ENCODE data around the gene PAK5.

The PAK5 gene

DNA sequence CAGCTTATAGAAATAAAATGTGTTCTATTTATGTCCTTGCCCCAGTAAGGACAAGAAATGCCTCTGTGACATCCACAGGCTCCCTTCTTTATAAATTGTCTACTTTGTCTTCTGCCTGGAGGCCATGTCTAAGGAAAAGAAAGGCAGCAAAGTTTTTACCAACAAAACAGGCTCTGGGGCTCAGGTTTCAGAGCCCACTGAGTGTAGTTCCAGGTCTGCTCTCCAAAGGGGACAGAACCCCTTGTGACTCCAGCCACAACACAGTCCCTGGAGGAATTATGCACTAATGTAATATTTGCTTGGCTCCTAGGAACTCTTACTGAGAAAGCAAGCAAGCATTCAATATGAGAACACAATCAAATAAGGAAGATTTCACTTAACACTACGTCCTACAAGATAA is 80.1 kb downstream of the PAK5 start:
- Histone ChIP-seq H3K4me1 (ENCODE audit: control extremely low read depth in 1 of 4, control insufficient read depth in 4 of 4, insufficient read depth in 4 of 4, low read length in 3 of 4) (no peaks in the 10 kb centered on the region), H3K9me3 (ENCODE audit: control extremely low read depth in 1 of 5, control insufficient read depth in 4 of 5, insufficient read depth in 2 of 5, low read depth in 1 of 5, low read length in 4 of 5) (peaks cover 0 to 6% (median 0%) of the 10 kb centered on the region in 5 experiments), H3K27me3 (replicated peaks in 2 of 5; ENCODE audit: control insufficient read depth in 4 of 5, insufficient read depth in 5 of 5, low read length in 4 of 5) (no peaks in the 10 kb centered on the region), H3K36me3 (ENCODE audit: control insufficient read depth in 4 of 4, insufficient read depth in 4 of 4, low read length in 3 of 4) (no peaks in the 10 kb centered on the region), H3K4me3 (ENCODE audit: control insufficient read depth in 1 of 7, extremely low read depth in 1 of 7, insufficient read depth in 4 of 7, low read depth in 2 of 7, low read length in 6 of 7) (no peak overlapping the region), H3K27ac (ENCODE audit: insufficient read depth in 1 of 2, low read depth in 1 of 2, low read length in 2 of 2, poor library complexity in 1 of 2, severe bottlenecking in 2 of 2) (no peak overlapping the region)
- CTCF ChIA-PET = interaction anchor here (1.2 kb wide), 1 partner anchor 13 kb away, joined by 3 read pairs; no protein-coding TSS in a partner anchor
- POLR2A ChIA-PET = no interaction called here
- WGBS (ENCODE audit: insufficient coverage) = no CpG with 5 or more reads among the region's 1 CpG
- no peak for DNase-seq

DNA sequence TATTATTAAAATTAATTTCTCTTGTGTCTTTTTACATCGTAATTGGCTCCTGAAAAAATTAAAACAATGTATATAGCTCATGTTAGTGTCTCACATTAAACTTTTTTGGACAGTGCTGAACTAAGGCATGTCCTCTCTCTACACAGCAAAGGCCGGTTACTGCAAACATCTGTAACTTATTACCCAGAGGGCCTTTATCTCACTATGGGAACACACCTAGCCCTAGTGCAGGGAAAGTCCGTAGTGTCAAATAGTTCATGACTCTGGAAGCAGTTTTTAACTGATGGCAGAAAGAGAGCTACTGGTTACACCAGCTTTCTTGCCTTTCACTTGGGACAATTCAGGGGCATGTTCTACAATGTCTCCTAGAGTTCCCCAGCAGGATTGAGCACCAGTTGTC is 82.2 kb downstream of the PAK5 start:
- no peak overlapping the region for H3K4me3 ChIP-seq (ENCODE audit: control insufficient read depth in 1 of 7, extremely low read depth in 1 of 7, insufficient read depth in 4 of 7, low read depth in 2 of 7, low read length in 6 of 7)

DNA sequence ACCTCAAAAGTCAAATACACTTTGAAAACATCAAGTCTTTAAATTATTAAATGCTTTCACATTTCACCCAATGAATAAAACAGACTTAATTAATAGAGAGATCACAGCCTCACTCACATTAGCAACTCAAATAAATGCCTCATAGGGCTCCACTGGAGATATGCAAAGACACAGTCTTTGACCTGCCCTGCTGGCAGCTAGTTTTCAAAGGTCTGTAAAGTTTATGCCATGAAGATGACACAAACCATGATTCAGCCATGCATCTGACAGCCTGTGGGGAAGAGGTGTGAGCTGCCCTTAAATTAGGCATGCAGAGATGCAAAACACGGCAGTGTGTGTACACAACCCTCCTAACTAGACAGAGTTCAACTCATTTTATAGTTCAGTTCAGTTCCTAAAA is 83.6 kb downstream of the PAK5 start:
- Histone ChIP-seq H3K9me3 (ENCODE audit: control extremely low read depth in 1 of 5, control insufficient read depth in 4 of 5, insufficient read depth in 2 of 5, low read depth in 1 of 5, low read length in 4 of 5) (no peaks in the 10 kb centered on the region), H3K27ac (ENCODE audit: insufficient read depth in 1 of 2, low read depth in 1 of 2, low read length in 2 of 2, poor library complexity in 1 of 2, severe bottlenecking in 2 of 2) (no peak overlapping the region), H3K36me3 (ENCODE audit: control insufficient read depth in 4 of 4, insufficient read depth in 4 of 4, low read length in 3 of 4) (no peaks in the 10 kb centered on the region), H3K4me1 (ENCODE audit: control extremely low read depth in 1 of 4, control insufficient read depth in 4 of 4, insufficient read depth in 4 of 4, low read length in 3 of 4) (no peaks in the 10 kb centered on the region), H3K27me3 (replicated peaks in 2 of 5; ENCODE audit: control insufficient read depth in 4 of 5, insufficient read depth in 5 of 5, low read length in 4 of 5) (no peaks in the 10 kb centered on the region), H3K4me3 (ENCODE audit: control insufficient read depth in 1 of 7, extremely low read depth in 1 of 7, insufficient read depth in 4 of 7, low read depth in 2 of 7, low read length in 6 of 7) (no peak overlapping the region)
- DNase-seq = no peak
- CTCF ChIA-PET = no interaction called here
- WGBS (ENCODE audit: insufficient coverage) = 80% methylated on average over 1 of the region's 1 CpG
- POLR2A ChIA-PET = no interaction called here

More for the DNA sequence above, 82.2 kb downstream of the PAK5 start:
- no peak overlapping the region for H3K27ac ChIP-seq (ENCODE audit: insufficient read depth in 1 of 2, low read depth in 1 of 2, low read length in 2 of 2, poor library complexity in 1 of 2, severe bottlenecking in 2 of 2)
- peaks cover 0 to 3% (median 0%) of the 10 kb centered on the region in 5 experiments for H3K9me3 ChIP-seq (ENCODE audit: control extremely low read depth in 1 of 5, control insufficient read depth in 4 of 5, insufficient read depth in 2 of 5, low read depth in 1 of 5, low read length in 4 of 5)
- H3K36me3 ChIP-seq (ENCODE audit: control insufficient read depth in 4 of 4, insufficient read depth in 4 of 4, low read length in 3 of 4) = no peaks in the 10 kb centered on the region
- H3K4me1 ChIP-seq (ENCODE audit: control extremely low read depth in 1 of 4, control insufficient read depth in 4 of 4, insufficient read depth in 4 of 4, low read length in 3 of 4) = no peaks in the 10 kb centered on the region
- ChIA-PET CTCF (no interaction called here), POLR2A (no interaction called here)
- 100% methylated on average over 2 of the region's 3 CpGs for WGBS (ENCODE audit: insufficient coverage)
- DNase-seq = no peak
- H3K27me3 ChIP-seq (replicated peaks in 2 of 5; ENCODE audit: control insufficient read depth in 4 of 5, insufficient read depth in 5 of 5, low read length in 4 of 5) = no peaks in the 10 kb centered on the region

DNA sequence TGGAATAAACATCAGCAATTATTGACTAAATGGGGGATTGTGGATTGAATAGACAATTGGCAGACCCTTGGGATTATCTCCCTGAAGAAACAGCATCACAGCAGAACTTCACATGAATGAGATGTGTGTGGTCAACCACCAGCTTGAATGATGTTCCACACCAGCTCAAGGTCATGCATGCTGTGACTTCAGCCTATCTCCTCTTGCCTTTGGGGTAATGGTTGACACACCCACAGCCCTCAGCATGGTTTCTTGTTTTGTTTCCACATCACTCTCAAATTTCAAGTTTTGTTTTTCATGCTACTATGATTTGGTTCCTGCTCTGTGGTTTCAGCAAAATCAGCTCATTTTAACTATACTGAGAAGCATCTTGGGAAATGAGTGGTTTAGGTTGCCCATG is 94.3 kb downstream of the PAK5 start:
- no peaks in the 10 kb centered on the region for H3K9me3 ChIP-seq (ENCODE audit: control extremely low read depth in 1 of 5, control insufficient read depth in 4 of 5, insufficient read depth in 2 of 5, low read depth in 1 of 5, low read length in 4 of 5)
- H3K27me3 ChIP-seq (replicated peaks in 2 of 5; ENCODE audit: control insufficient read depth in 4 of 5, insufficient read depth in 5 of 5, low read length in 4 of 5) = peaks cover 0 to under 1% (median 0%) of the 10 kb centered on the region in 5 experiments
- H3K4me1 ChIP-seq (ENCODE audit: control extremely low read depth in 1 of 4, control insufficient read depth in 4 of 4, insufficient read depth in 4 of 4, low read length in 3 of 4) = no peaks in the 10 kb centered on the region
- POLR2A ChIA-PET = no interaction called here
- no peak overlapping the region for H3K4me3 ChIP-seq (ENCODE audit: control insufficient read depth in 1 of 7, extremely low read depth in 1 of 7, insufficient read depth in 4 of 7, low read depth in 2 of 7, low read length in 6 of 7)
- H3K36me3 ChIP-seq (ENCODE audit: control insufficient read depth in 4 of 4, insufficient read depth in 4 of 4, low read length in 3 of 4) = no peaks in the 10 kb centered on the region
- CTCF ChIA-PET = no interaction called here
- no peak for DNase-seq
- H3K27ac ChIP-seq (ENCODE audit: insufficient read depth in 1 of 2, low read depth in 1 of 2, low read length in 2 of 2, poor library complexity in 1 of 2, severe bottlenecking in 2 of 2) = no peak overlapping the region

DNA sequence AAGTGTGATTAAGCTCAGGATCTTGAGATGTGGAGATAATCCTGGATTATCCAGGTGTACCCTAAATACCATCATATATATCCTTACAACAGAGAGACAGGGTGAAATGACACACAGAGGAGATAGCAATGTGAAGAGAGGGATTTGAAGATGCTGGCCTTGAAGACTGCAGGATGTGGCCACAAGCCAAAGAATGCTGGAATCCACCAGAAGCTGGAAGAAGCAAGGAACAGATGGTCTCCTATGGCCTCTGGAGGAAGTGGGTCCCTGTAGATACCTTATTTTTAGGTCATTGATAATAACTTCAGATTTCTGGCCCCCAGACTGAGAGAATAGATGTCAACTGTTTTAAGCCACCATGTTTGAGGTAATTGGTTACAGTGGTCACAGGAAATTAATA is 95.0 kb downstream of the PAK5 start:
- no peak for DNase-seq
- Histone ChIP-seq H3K27ac (ENCODE audit: insufficient read depth in 1 of 2, low read depth in 1 of 2, low read length in 2 of 2, poor library complexity in 1 of 2, severe bottlenecking in 2 of 2) (no peak overlapping the region), H3K4me1 (ENCODE audit: control extremely low read depth in 1 of 4, control insufficient read depth in 4 of 4, insufficient read depth in 4 of 4, low read length in 3 of 4) (no peaks in the 10 kb centered on the region), H3K27me3 (replicated peaks in 2 of 5; ENCODE audit: control insufficient read depth in 4 of 5, insufficient read depth in 5 of 5, low read length in 4 of 5) (no peaks in the 10 kb centered on the region), H3K9me3 (ENCODE audit: control extremely low read depth in 1 of 5, control insufficient read depth in 4 of 5, insufficient read depth in 2 of 5, low read depth in 1 of 5, low read length in 4 of 5) (no peaks in the 10 kb centered on the region), H3K36me3 (ENCODE audit: control insufficient read depth in 4 of 4, insufficient read depth in 4 of 4, low read length in 3 of 4) (no peaks in the 10 kb centered on the region), H3K4me3 (ENCODE audit: control insufficient read depth in 1 of 7, extremely low read depth in 1 of 7, insufficient read depth in 4 of 7, low read depth in 2 of 7, low read length in 6 of 7) (no peak overlapping the region)
- ChIA-PET CTCF (no interaction called here), POLR2A (no interaction called here)

DNA sequence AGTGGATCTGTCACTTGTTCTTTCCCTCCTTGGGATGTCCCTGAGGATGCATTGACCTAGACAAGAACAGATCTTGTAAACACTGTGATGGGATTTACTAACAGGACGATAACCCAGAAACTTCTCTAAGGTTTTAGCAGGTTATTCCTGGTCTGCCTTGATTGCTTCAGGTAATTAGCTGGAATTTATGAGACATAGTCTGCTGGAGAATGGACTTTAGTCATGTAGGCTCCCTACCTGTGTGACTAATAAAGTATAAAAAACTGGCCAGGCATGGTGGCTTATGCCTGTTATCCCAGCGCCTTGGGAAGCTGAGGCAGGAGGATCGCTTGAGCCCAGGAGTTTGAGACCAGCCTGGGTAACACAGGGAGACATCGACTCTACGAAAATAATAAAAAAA is 96.1 kb downstream of the PAK5 start:
- ChIA-PET POLR2A (no interaction called here), CTCF (no interaction called here)
- H3K4me3 ChIP-seq (ENCODE audit: control insufficient read depth in 1 of 7, extremely low read depth in 1 of 7, insufficient read depth in 4 of 7, low read depth in 2 of 7, low read length in 6 of 7) = no peak overlapping the region
- WGBS (ENCODE audit: insufficient coverage) = 100% methylated on average over 5 of the region's 5 CpGs
- no peaks in the 10 kb centered on the region for H3K27me3 ChIP-seq (replicated peaks in 2 of 5; ENCODE audit: control insufficient read depth in 4 of 5, insufficient read depth in 5 of 5, low read length in 4 of 5)
- no peaks in the 10 kb centered on the region for H3K4me1 ChIP-seq (ENCODE audit: control extremely low read depth in 1 of 4, control insufficient read depth in 4 of 4, insufficient read depth in 4 of 4, low read length in 3 of 4)
- no peaks in the 10 kb centered on the region for H3K36me3 ChIP-seq (ENCODE audit: control insufficient read depth in 4 of 4, insufficient read depth in 4 of 4, low read length in 3 of 4)
- no peaks in the 10 kb centered on the region for H3K9me3 ChIP-seq (ENCODE audit: control extremely low read depth in 1 of 5, control insufficient read depth in 4 of 5, insufficient read depth in 2 of 5, low read depth in 1 of 5, low read length in 4 of 5)
- H3K27ac ChIP-seq (ENCODE audit: insufficient read depth in 1 of 2, low read depth in 1 of 2, low read length in 2 of 2, poor library complexity in 1 of 2, severe bottlenecking in 2 of 2) = no peak overlapping the region
- DNase-seq = no peak

DNA sequence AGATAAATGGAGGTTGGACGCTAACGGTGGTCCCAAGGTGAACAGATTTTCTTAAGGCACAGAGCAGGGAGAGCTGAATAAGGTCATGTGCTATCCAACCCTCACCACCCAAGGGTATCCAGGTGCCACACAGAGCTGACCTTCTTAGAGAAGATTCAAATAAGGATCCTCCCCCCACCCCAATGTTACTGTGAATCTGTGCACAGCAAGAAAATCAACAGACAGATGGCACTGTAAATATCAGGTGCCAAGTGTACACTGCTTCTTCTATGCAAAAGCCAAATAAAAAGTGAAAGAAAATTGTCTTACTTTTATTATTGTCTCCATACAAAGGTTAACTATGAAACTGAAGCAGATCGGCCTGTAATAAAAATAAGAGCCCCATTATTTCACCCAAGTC is 96.9 kb downstream of the PAK5 start:
- CTCF ChIA-PET = no interaction called here
- POLR2A ChIA-PET = no interaction called here
- Histone ChIP-seq H3K27ac (ENCODE audit: insufficient read depth in 1 of 2, low read depth in 1 of 2, low read length in 2 of 2, poor library complexity in 1 of 2, severe bottlenecking in 2 of 2) (no peak overlapping the region), H3K9me3 (ENCODE audit: control extremely low read depth in 1 of 5, control insufficient read depth in 4 of 5, insufficient read depth in 2 of 5, low read depth in 1 of 5, low read length in 4 of 5) (no peaks in the 10 kb centered on the region), H3K4me3 (ENCODE audit: control insufficient read depth in 1 of 7, extremely low read depth in 1 of 7, insufficient read depth in 4 of 7, low read depth in 2 of 7, low read length in 6 of 7) (no peak overlapping the region), H3K27me3 (replicated peaks in 2 of 5; ENCODE audit: control insufficient read depth in 4 of 5, insufficient read depth in 5 of 5, low read length in 4 of 5) (no peaks in the 10 kb centered on the region), H3K36me3 (ENCODE audit: control insufficient read depth in 4 of 4, insufficient read depth in 4 of 4, low read length in 3 of 4) (no peaks in the 10 kb centered on the region), H3K4me1 (ENCODE audit: control extremely low read depth in 1 of 4, control insufficient read depth in 4 of 4, insufficient read depth in 4 of 4, low read length in 3 of 4) (no peaks in the 10 kb centered on the region)
- WGBS (ENCODE audit: insufficient coverage) = 100% methylated on average over 1 of the region's 3 CpGs
- DNase-seq = no peak

DNA sequence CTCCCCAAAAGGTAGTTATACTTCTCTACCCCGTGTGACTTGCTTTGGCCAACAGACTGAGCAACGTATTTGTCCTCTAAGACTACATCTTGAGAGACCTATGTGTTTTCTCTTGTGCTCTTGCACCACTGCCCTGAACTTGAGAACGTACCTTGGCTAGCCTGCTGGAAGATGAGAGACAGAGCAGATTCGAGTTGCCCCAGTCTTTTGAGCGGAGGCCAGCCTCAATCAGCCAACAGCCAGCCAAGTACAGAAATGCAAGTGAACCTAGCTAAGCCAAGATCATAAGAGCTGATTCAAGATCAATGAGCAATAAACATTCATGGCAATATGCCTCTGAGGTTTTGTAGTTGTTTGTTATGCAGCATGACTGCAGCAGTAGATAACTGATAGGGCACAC is 98.4 kb downstream of the PAK5 start:
- H3K27me3 ChIP-seq (replicated peaks in 2 of 5; ENCODE audit: control insufficient read depth in 4 of 5, insufficient read depth in 5 of 5, low read length in 4 of 5) = no peaks in the 10 kb centered on the region
- no peak for DNase-seq
- no peaks in the 10 kb centered on the region for H3K4me1 ChIP-seq (ENCODE audit: control extremely low read depth in 1 of 4, control insufficient read depth in 4 of 4, insufficient read depth in 4 of 4, low read length in 3 of 4)
- WGBS (ENCODE audit: insufficient coverage) = 88% methylated on average over 2 of the region's 5 CpGs
- no peaks in the 10 kb centered on the region for H3K9me3 ChIP-seq (ENCODE audit: control extremely low read depth in 1 of 5, control insufficient read depth in 4 of 5, insufficient read depth in 2 of 5, low read depth in 1 of 5, low read length in 4 of 5)
- H3K27ac ChIP-seq (ENCODE audit: insufficient read depth in 1 of 2, low read depth in 1 of 2, low read length in 2 of 2, poor library complexity in 1 of 2, severe bottlenecking in 2 of 2) = no peak overlapping the region
- POLR2A ChIA-PET = no interaction called here
- H3K36me3 ChIP-seq (ENCODE audit: control insufficient read depth in 4 of 4, insufficient read depth in 4 of 4, low read length in 3 of 4) = no peaks in the 10 kb centered on the region
- no peak overlapping the region for H3K4me3 ChIP-seq (ENCODE audit: control insufficient read depth in 1 of 7, extremely low read depth in 1 of 7, insufficient read depth in 4 of 7, low read depth in 2 of 7, low read length in 6 of 7)
- CTCF ChIA-PET = no interaction called here

Measured in common myeloid progenitor, CD34-positive (primary cell).